HepG2 (cell line): ENCODE data around the gene ZBTB32. TPM values are rescaled to one million over a fixed set of nuclear protein-coding genes. Genes with fewer than 3 reads are reported as not detected.

Experiments
- AHR ChIP-seq: IDR thresholded peaks from 2 replicates; pipeline ENCODE4 v1.6.1; 2018; ENCODE audit warnings: missing genetic modification reagents, missing compliant biosample characterization
- CEBPZ ChIP-seq: IDR thresholded peaks from 2 replicates; pipeline ENCODE4 v1.6.1; 2012; ENCODE audit warnings: low read length, improper control_type of control experiment
- RNF2 ChIP-seq: fragments of 450-650 bp; conservative IDR thresholded peaks from 2 replicates; pipeline ENCODE4 v1.6.1; 2016; ENCODE audit warnings: low read depth
- SALL2 ChIP-seq: sonication (generic); formaldehyde crosslinking; IDR thresholded peaks from 2 replicates; pipeline ENCODE4 v1.8.1; 2023; ENCODE audit warnings: mild to moderate bottlenecking, missing genetic modification reagents, inconsistent platforms
- ZHX2 ChIP-seq, 2 experiments: sonication (generic) in 1 of 2; formaldehyde crosslinking in 1 of 2; IDR thresholded peaks; 2 replicates each; pipeline versions ENCODE4 v1.6.1 to v1.9.0; 2014 to 2022; ENCODE audit warnings: antibody characterized with exemption in 1 of 2, borderline replicate concordance in 1 of 2, inconsistent platforms in 1 of 2, low read depth in 1 of 2, missing genetic modification reagents in 1 of 2
- ZIK1 ChIP-seq: sonication (generic); formaldehyde crosslinking; IDR thresholded peaks from 2 replicates; pipeline ENCODE4 v1.5.0; 2020; ENCODE audit warnings: mild to moderate bottlenecking, low read depth, missing genetic modification reagents, borderline replicate concordance
- ZNF326 ChIP-seq: sonication (generic); formaldehyde crosslinking; IDR thresholded peaks from 2 replicates; pipeline ENCODE4 v1.4.0; 2020; ENCODE audit warnings: missing genetic modification reagents, borderline replicate concordance
- ZNF503 ChIP-seq: sonication (generic); formaldehyde crosslinking; IDR thresholded peaks from 2 replicates; pipeline ENCODE4 v1.4.0; 2020; ENCODE audit warnings: missing genetic modification reagents
- ZNF577 ChIP-seq: sonication (generic); formaldehyde crosslinking; IDR thresholded peaks from 2 replicates; pipeline ENCODE4 v1.4.0; 2020; ENCODE audit warnings: mild to moderate bottlenecking, low read depth, missing genetic modification reagents, borderline replicate concordance
- ZNF687 ChIP-seq: sonication (generic); formaldehyde crosslinking; IDR thresholded peaks from 2 replicates; pipeline ENCODE4 v1.5.1; 2020; ENCODE audit warnings: mild to moderate bottlenecking, missing genetic modification reagents, moderate library complexity
- polyA plus RNA-seq, 8 experiments: library from polyadenylated mRNA; depleted of rRNA in 3 of 8; stranded (reverse) in 7 of 8; unstranded in 1 of 8; fragments of >200 nt; fragmentation: Illumina TruSeq in 4 of 8; extraction: Trizol in 4 of 8; gene quantifications; 2 replicates each; pipeline versions ENCODE4 v1.2.1 to v1.2.3, GENCODE V29; 2011 to 2016; ENCODE audit warnings: low read depth in 4 of 8, missing spikeins in 1 of 8, mixed read lengths in 1 of 8; ENCODE audit not compliant: insufficient read depth in 1 of 8
- total RNA-seq, 5 experiments: library from RNA; depleted of rRNA; stranded (reverse); fragments of >200 nt; fragmentation: Illumina TruSeq; extraction: Trizol; gene quantifications; 2 replicates each; pipeline ENCODE4 v1.2.3, GENCODE V29; 2016; ENCODE audit warnings: low read depth in 1 of 5

The ZBTB32 gene
- total and polyA plus RNA-seq, 2 of the 13 experiments (the other 11 are each of a cell fraction or from before 2014, with no cell fraction given) = not detected

- TF ChIP-seq ZNF687 (CRISPR knock-in tag) (peak; percentile 88), ZIK1 (CRISPR knock-in tag) (no peak), SALL2 (CRISPR knock-in tag) (0 out of 2 replicates have a peak, but pooled peaks have one; percentile 33), CEBPZ (no peak), RNF2 (no peak), ZHX2 (IDR thresholded peaks at IDR 0.05; ENCODE audit: low read depth) (no peak), ZHX2 (CRISPR knock-in tag; IDR thresholded peaks at IDR 0.05; ENCODE audit: borderline replicate concordance) (0 out of 2 replicates have a peak, but pooled peaks have one; percentile 17), ZNF326 (CRISPR knock-in tag) (no peak), ZNF577 (CRISPR knock-in tag) (no peak), AHR (CRISPR knock-in tag) (no peak; the same call in 1 of the 2 replicates), ZNF503 (no peak)
Observed at GRCh38 chr19:35716801-35717664, 12.7 kb downstream of the ZBTB32 start (continued).
